Body of pancreas (tissue), 4 donors: ENCODE measurements around the gene DENND10.

Experiments used
- CTCF ChIP-seq, 7 experiments: fragments of 450-650 bp in 4 of 7; fragments of 200-600 bp in 3 of 7; sonication (generic) in 3 of 7; IDR thresholded peaks; one replicate each; pipeline ENCODE4 v1.5.1; 2016 to 2019; ENCODE audit warnings: antibody characterized with exemption in 7 of 7
- POLR2A ChIP-seq, 3 donors: fragments of 450-650 bp; IDR thresholded peaks; one replicate each; pipeline ENCODE4 v1.6.1; 2016; ENCODE audit warnings: antibody characterized with exemption in 3 of 3, mild to moderate bottlenecking in 2 of 3

GRCh38 chr10:119118231-119118630, 14.3 kb downstream of the DENND10 start:
- TF ChIP-seq POLR2A (IDR thresholded peaks at IDR 0.05) (no peak), CTCF (IDR thresholded peaks at IDR 0.05) (no peak)
